KMS-11 (cell line): Measurements from ENCODE around the gene SLIT1.

Experiments used
- H2AFZ ChIP-seq: fragments of 200-600 bp; sonication (generic); 2 replicates; pipeline ENCODE4 v1.6.1; 2016; ENCODE audit warnings: antibody characterized with exemption, mixed run types, low read depth
- H3K27ac ChIP-seq: fragments of 200-600 bp; sonication (generic); 2 replicates; pipeline ENCODE4 v1.6.1; 2016; ENCODE audit warnings: mild to moderate bottlenecking, mixed run types
- H3K27me3 ChIP-seq: fragments of 200-600 bp; sonication (generic); 2 replicates; pipeline ENCODE4 v1.6.1; 2017; ENCODE audit warnings: mild to moderate bottlenecking, low read depth, mixed run types, moderate library complexity; ENCODE audit not compliant: insufficient read depth
- H3K36me3 ChIP-seq: fragments of 200-600 bp; sonication (generic); 2 replicates; pipeline ENCODE4 v1.6.1; 2017; ENCODE audit warnings: mild to moderate bottlenecking, mixed run types; ENCODE audit not compliant: insufficient read depth
- H3K4me1 ChIP-seq: fragments of 200-600 bp; sonication (generic); 2 replicates; pipeline ENCODE4 v1.6.1; 2016; ENCODE audit warnings: mild to moderate bottlenecking, low read depth, mixed run types; ENCODE audit not compliant: poor library complexity, severe bottlenecking
- H3K4me2 ChIP-seq: fragments of 200-600 bp; sonication (generic); 2 replicates; pipeline ENCODE4 v1.7.0; 2016; ENCODE audit warnings: mild to moderate bottlenecking, mixed run types
- H3K4me3 ChIP-seq: fragments of 200-600 bp; sonication (generic); IDR thresholded peaks from 2 replicates; pipeline ENCODE4 v1.6.1; 2017; ENCODE audit warnings: low read depth, low read length, mixed read lengths; ENCODE audit not compliant: insufficient read depth
- H3K79me2 ChIP-seq: fragments of 200-600 bp; sonication (generic); 2 replicates; pipeline ENCODE4 v1.6.1; 2016; ENCODE audit warnings: low read depth, mixed run types; ENCODE audit not compliant: insufficient read depth
- H3K9ac ChIP-seq: fragments of 200-600 bp; sonication (generic); 2 replicates; pipeline ENCODE4 v1.6.1; 2016; ENCODE audit warnings: mild to moderate bottlenecking, mixed run types
- H4K20me1 ChIP-seq: fragments of 200-600 bp; sonication (generic); 2 replicates; pipeline ENCODE4 v1.6.1; 2016; ENCODE audit warnings: mild to moderate bottlenecking, mixed run types; ENCODE audit not compliant: insufficient read depth
- TF ChIP-seq, protein P1 (sequence below): fragments of 200-600 bp; sonication (generic); conservative IDR thresholded peaks from 2 replicates; pipeline ENCODE4 v1.6.1; 2017; ENCODE audit warnings: low read depth, mild to moderate bottlenecking, antibody characterized with exemption, low read length, moderate library complexity, mixed read lengths

SLIT1 gene

DNA sequence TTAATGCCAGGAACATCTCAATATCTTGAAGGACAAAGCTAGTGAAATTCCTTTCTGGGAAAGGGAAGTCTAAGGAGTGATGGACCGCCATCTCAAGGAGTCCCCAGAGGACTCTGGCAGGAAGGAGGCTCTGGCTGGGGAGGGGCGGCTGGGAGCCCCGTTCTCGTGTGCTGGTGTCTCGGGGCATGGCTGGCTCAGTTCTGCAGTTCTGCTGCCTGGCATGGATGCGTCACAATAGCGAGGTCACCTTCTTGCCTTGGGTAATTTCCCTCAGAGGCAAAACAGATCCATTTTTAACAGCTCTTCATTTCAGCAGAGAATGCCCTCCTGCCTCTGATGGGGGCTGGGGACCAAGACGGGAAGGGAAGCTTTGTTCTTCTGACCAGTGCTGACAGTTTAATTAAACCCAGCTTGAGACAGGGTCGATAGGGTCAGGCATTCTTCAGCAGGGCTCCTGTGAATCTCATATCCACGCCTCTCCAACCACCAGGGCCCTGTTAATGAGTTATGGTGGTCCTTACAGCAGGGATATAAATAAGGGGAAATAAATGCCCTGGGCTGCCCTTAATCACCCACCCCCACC, 35.7 kb downstream of the SLIT1 start:
- Histone ChIP-seq H4K20me1 (no peaks in the 10 kb centered on the region), H3K27ac (no peak overlapping the region), H2AFZ (no peak overlapping the region), H3K4me1 (no peaks in the 10 kb centered on the region), H3K27me3 (no peaks in the 10 kb centered on the region), H3K79me2 (no peaks in the 10 kb centered on the region), H3K9ac (no peak overlapping the region), H3K4me3 (no peak overlapping the region), H3K4me2 (no peak overlapping the region), H3K36me3 (no peaks in the 10 kb centered on the region)
- TF ChIP-seq, protein P1, sequence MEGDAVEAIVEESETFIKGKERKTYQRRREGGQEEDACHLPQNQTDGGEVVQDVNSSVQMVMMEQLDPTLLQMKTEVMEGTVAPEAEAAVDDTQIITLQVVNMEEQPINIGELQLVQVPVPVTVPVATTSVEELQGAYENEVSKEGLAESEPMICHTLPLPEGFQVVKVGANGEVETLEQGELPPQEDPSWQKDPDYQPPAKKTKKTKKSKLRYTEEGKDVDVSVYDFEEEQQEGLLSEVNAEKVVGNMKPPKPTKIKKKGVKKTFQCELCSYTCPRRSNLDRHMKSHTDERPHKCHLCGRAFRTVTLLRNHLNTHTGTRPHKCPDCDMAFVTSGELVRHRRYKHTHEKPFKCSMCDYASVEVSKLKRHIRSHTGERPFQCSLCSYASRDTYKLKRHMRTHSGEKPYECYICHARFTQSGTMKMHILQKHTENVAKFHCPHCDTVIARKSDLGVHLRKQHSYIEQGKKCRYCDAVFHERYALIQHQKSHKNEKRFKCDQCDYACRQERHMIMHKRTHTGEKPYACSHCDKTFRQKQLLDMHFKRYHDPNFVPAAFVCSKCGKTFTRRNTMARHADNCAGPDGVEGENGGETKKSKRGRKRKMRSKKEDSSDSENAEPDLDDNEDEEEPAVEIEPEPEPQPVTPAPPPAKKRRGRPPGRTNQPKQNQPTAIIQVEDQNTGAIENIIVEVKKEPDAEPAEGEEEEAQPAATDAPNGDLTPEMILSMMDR, result no peak

DNA sequence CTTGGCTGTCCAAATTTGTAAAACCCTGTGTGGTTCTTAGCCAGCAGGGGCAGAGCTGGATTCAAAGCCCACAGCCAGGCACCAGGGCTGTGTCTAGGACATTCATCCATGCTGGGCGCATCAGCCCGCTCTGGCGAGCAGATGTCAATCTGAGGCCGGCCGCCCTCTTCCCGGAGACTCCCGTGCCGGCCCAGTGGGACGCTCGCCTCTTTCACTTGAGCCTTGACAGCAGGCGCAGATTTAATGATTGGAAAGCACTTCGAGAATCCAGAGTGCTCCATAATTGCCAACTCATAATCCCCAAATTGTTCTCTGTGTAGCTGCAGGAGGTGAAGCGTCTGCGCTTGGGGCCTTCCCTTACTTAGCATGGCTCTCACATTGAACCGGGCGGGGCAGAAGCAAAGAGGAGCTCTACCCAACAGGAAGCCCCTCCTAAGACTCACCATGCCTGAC, 36.7 kb downstream of the SLIT1 start:
- H3K4me2 ChIP-seq, result no peak overlapping the region
- H3K4me3 ChIP-seq, result no peak overlapping the region
- no peak overlapping the region for H3K9ac ChIP-seq
- H3K27me3 ChIP-seq, result no peaks in the 10 kb centered on the region
- no peak overlapping the region for H3K27ac ChIP-seq
- H2AFZ ChIP-seq, result no peak overlapping the region
- H3K36me3 ChIP-seq, result no peaks in the 10 kb centered on the region
- no peaks in the 10 kb centered on the region for H3K4me1 ChIP-seq
- H3K79me2 ChIP-seq, result no peaks in the 10 kb centered on the region
- no peaks in the 10 kb centered on the region for H4K20me1 ChIP-seq
- TF ChIP-seq, protein P1, result no peak

DNA sequence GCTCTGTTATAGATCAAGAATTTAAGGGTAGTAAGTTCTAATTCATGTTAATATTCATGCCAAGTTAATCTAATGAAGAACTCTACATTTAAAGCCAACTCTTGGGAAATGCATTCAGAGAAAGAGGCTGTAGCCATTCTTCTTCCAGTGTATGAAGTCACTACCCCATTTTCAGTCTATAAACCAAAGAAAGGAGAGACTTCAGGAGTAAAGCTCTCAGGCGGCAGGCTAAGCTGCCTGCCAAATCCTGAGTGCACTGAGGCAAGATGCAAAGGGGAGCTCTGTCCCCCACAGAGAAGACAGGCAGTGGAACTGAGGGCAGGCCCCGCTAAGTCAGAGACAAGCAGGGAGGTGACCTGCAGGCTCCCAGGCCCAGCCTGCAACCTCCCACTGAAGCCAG, 41.5 kb downstream of the SLIT1 start:
- Histone ChIP-seq H2AFZ (no peak overlapping the region), H3K4me3 (no peak overlapping the region), H3K36me3 (no peaks in the 10 kb centered on the region), H3K9ac (no peak overlapping the region), H3K27me3 (no peaks in the 10 kb centered on the region), H3K27ac (no peak overlapping the region), H4K20me1 (no peaks in the 10 kb centered on the region), H3K79me2 (no peaks in the 10 kb centered on the region), H3K4me1 (no peaks in the 10 kb centered on the region), H3K4me2 (no peak overlapping the region)
- TF ChIP-seq, protein P1, result no peak

DNA sequence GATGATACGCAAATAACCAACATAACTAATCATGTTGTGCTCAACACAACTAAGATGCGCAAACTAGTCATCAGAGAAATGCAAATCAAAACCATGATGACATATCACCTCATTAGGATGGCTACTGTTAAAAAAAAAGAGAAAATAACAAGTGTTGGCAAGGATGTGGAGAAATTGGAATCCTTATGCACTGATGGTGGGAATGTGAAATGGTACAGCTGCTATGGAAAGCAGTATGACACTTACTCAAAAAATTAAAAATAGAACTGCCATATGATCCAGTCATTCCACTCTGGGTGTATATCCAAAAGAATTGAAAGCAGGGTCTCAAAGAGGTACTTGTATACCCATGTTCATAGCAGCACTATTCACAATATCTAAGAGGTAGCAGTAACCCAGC, 42.9 kb downstream of the SLIT1 start:
- Histone ChIP-seq H3K79me2 (no peaks in the 10 kb centered on the region), H3K4me3 (no peak overlapping the region), H2AFZ (no peak overlapping the region), H3K27ac (no peak overlapping the region), H3K27me3 (no peaks in the 10 kb centered on the region), H3K9ac (no peak overlapping the region), H3K4me2 (no peak overlapping the region), H3K36me3 (no peaks in the 10 kb centered on the region), H4K20me1 (no peaks in the 10 kb centered on the region), H3K4me1 (no peaks in the 10 kb centered on the region)
- TF ChIP-seq, protein P1, result no peak
